Measurements from ENCODE around the gene RBM38.

The RBM38 gene

DNA sequence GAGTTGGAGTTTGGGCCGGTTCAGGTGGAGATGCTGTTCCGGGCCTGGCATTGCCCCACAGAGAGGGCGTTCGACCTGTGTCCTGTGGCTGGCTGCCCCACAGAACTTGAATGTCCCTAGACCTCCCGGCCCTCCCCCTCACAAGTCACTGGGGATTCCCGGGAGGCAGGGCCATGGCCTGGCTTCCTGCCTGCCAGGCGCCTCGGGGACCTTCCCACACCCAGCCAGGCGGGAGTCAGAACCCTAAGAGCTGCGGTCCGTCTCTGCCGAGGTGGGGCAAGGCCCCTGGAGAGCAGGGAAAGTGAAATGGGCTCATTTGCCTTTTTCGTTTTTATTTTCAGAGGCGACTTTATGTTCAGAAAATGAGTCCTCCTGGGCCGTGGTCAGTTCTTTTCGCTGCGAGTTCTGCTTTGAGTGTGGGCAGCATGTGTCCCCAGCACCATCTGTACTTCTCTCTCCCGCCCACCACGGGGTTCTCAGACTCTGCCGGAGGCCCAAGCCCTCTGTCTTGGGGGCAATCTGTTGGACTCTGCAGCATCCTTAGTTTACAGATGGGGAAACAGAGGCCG lies 8.5 kb downstream of the RBM38 start:
- H3K36me3 ChIP-seq = peaks cover 45% of the 10 kb centered on the region
- H3K9me3 ChIP-seq (ENCODE audit: severe bottlenecking) = no peaks in the 10 kb centered on the region
- TF ChIP-seq, protein P1, sequence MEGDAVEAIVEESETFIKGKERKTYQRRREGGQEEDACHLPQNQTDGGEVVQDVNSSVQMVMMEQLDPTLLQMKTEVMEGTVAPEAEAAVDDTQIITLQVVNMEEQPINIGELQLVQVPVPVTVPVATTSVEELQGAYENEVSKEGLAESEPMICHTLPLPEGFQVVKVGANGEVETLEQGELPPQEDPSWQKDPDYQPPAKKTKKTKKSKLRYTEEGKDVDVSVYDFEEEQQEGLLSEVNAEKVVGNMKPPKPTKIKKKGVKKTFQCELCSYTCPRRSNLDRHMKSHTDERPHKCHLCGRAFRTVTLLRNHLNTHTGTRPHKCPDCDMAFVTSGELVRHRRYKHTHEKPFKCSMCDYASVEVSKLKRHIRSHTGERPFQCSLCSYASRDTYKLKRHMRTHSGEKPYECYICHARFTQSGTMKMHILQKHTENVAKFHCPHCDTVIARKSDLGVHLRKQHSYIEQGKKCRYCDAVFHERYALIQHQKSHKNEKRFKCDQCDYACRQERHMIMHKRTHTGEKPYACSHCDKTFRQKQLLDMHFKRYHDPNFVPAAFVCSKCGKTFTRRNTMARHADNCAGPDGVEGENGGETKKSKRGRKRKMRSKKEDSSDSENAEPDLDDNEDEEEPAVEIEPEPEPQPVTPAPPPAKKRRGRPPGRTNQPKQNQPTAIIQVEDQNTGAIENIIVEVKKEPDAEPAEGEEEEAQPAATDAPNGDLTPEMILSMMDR (IDR thresholded peaks at IDR 0.05; ENCODE audit: low read depth, low read length) = no peak
- no peak overlapping the region for H3K4me3 ChIP-seq (ENCODE audit: low read depth, low read length)
- DNase-seq = no peak
- no peaks in the 10 kb centered on the region for H3K27me3 ChIP-seq (ENCODE audit: insufficient read depth, low read depth, severe bottlenecking)
- H3K27ac ChIP-seq = no peak overlapping the region

DNA sequence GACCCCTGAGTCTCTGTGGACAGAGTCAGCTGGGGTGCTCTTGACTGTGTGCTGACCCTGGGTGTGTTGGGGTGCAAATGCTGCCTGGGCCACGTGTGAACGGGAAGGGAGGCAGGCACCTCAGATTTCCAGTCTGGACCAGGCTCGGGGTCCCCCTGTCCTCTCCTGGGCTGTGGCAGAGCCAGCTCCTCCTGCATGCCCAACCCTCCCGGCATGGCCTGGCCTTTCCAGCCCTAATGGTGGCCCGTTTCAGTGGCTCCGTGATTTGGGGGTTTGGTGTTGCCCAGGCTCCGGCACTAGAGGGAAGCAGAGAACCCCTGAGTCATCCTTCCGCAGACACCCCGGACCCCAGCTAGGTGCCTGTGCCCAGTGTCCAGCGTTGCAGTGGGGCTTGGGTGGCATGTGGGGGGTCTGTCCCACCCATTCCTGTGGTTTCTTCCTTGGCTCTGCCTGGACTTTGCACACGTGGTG lies 9.1 kb downstream of the RBM38 start:
- H3K27me3 ChIP-seq (ENCODE audit: insufficient read depth, low read depth, severe bottlenecking) = no peaks in the 10 kb centered on the region
- H3K36me3 ChIP-seq = peaks cover 45% of the 10 kb centered on the region
- no peaks in the 10 kb centered on the region for H3K9me3 ChIP-seq (ENCODE audit: severe bottlenecking)
- DNase-seq = no peak
- no peak overlapping the region for H3K4me3 ChIP-seq (ENCODE audit: low read depth, low read length)
- TF ChIP-seq, protein P1 (IDR thresholded peaks at IDR 0.05; ENCODE audit: low read depth, low read length) = no peak
- H3K27ac ChIP-seq = no peak overlapping the region

DNA sequence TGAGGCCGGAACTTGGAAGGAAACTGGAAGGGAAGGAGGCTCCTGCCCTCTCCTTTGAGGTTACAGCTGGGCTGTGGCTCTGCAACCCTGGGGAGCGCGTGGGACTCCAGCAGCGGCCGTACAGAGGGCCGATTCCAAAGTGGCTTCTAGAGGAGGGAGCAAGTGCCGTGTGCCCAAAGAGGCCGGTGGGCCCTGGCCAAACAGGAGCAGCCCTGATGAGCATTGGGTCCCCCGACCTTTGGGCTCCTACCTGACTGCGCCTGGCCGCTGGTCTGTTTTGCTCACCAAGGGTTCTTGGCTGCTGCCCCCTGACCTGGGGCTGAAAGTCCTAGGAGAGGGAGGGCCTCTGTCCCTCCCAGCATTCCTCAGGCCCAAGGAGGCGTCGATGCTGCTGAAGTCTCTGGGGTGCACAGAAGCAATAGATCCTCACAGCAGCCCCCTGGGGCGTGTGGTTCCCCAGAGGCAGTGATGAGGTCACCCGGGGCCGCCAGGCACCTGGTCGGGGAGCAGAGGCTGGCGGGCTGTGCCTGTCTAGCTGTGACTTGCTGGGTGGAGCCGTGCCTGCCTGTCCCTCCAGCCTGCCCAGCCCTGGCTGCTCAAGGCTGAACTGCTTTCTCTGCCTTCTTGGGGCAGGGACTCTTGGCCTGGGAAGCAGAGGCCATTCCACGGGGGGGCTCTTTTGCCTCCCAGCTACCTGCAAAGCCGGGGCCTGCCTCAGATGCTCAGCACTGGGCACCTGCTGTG lies 9.8 kb downstream of the RBM38 start:
- Histone ChIP-seq H3K27ac (no peak overlapping the region), H3K27me3 (ENCODE audit: insufficient read depth, low read depth, severe bottlenecking) (no peaks in the 10 kb centered on the region), H3K4me3 (ENCODE audit: low read depth, low read length) (no peak overlapping the region), H3K36me3 (peaks cover 44% of the 10 kb centered on the region), H3K9me3 (ENCODE audit: severe bottlenecking) (no peaks in the 10 kb centered on the region)
- no peak for DNase-seq
- TF ChIP-seq, protein P1 (IDR thresholded peaks at IDR 0.05; ENCODE audit: low read depth, low read length) = no peak

DNA sequence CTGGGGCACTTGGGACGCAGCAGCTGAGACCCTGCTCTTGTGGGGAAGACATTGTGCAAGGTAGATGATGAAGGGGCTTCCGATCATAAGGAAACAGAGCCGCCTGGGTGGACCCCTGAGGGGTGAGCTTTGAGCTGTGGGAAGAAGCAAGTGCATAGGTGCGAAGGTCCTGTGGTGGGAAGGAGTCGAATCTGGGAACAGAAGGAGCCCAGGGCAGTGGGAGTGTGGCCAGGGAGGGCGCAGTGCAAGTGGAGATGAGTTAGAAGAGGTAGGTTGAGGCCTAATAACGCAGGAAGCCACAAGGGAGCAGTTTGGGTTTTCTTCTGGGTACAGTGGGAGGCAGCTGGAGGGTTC lies 10.3 kb downstream of the RBM38 start:
- H3K27me3 ChIP-seq (ENCODE audit: insufficient read depth, low read depth, severe bottlenecking) = no peaks in the 10 kb centered on the region
- no peak for DNase-seq
- H3K4me3 ChIP-seq (ENCODE audit: low read depth, low read length) = no peak overlapping the region
- TF ChIP-seq, protein P1 (IDR thresholded peaks at IDR 0.05; ENCODE audit: low read depth, low read length) = no peak
- H3K9me3 ChIP-seq (ENCODE audit: severe bottlenecking) = no peaks in the 10 kb centered on the region
- peaks cover 44% of the 10 kb centered on the region for H3K36me3 ChIP-seq
- no peak overlapping the region for H3K27ac ChIP-seq

DNA sequence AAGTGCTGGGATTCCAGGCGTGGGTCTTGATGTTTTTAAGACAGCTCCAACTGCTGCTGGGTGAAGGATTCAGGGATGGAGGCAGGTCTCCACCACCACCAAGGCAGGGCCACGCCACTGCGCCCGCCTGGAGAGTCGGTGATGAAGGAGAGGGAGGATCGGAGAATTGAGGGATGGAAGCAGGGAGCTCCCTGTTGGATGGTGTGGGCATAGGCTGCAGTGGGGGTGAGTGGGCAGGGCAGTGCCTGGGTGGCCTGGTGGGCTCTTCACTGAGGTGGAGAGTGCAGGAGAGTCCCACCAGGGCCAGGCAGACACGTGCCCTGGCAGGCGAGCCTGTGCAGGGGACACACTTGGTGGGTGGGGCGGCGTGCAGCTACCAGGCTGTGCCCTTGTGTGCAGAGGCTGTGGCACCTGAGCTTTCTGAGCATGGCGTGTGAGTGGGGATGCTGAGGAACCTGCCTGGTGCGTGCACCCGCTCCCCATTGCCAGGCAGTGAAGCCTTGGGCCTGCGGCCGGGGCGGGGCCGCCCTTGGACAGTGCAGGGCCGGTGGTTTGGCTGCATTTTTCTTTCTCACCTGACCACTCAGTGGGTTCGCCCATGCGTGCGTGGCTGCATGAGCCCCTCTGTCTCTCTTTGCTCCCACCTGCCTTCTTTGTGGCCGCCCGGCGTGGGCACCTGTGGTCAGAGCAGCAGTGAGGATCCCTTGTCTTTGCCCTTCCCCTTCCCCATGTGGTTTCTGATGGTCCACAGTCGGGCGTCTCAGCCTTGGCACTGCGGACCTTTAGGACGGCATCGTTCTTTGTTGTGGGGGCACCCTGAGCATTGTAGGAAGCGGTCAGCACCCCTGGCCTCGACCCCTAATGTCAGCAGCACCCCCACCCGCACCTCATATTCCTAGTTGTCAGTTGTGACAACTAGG lies 11.3 kb downstream of the RBM38 start:
- no peak for DNase-seq
- Histone ChIP-seq H3K27me3 (ENCODE audit: insufficient read depth, low read depth, severe bottlenecking) (no peaks in the 10 kb centered on the region), H3K27ac (no peak overlapping the region), H3K36me3 (peaks cover 35% of the 10 kb centered on the region), H3K4me3 (ENCODE audit: low read depth, low read length) (no peak overlapping the region), H3K9me3 (ENCODE audit: severe bottlenecking) (no peaks in the 10 kb centered on the region)
- TF ChIP-seq, protein P1 (IDR thresholded peaks at IDR 0.05; ENCODE audit: low read depth, low read length) = no peak
